ENCODE results near the gene PRSS53.
A peak's percentile ranks its signal among the peaks of the same experiment; 100 is the strongest.

PRSS53 gene

GRCh38 chr16:31063843-31064611, 24.7 kb downstream of the PRSS53 start:
- no peak overlapping the region for H3K9ac ChIP-seq
- H3K27ac ChIP-seq: peak overlapping the region; percentile 11
- H3K4me3 ChIP-seq (ENCODE audit: low read depth, low read length): no peak overlapping the region

GRCh38 chr16:31063495-31063842, 25.3 kb downstream of the PRSS53 start:
- H3K27me3 ChIP-seq (ENCODE audit: control insufficient read depth, insufficient read depth, low read length): no peaks in the 10 kb centered on the region
- no peaks in the 10 kb centered on the region for H3K36me3 ChIP-seq (ENCODE audit: control insufficient read depth, insufficient read depth, low read length)
- H3K4me1 ChIP-seq: no peaks in the 10 kb centered on the region
- H2AFZ ChIP-seq: no peak overlapping the region
- no peak for TF ChIP-seq CTCF (IDR thresholded peaks at IDR 0.05)
- no peaks in the 10 kb centered on the region for H3K9me3 ChIP-seq (ENCODE audit: control insufficient read depth, low read length)
- no peak overlapping the region for H3K4me3 ChIP-seq (ENCODE audit: low read depth, low read length)
- H3K79me2 ChIP-seq: no peaks in the 10 kb centered on the region
- no peak overlapping the region for H3K9ac ChIP-seq
- H3K27ac ChIP-seq: no peak overlapping the region
- H3K4me2 ChIP-seq (ENCODE audit: low read length): no peak overlapping the region

More at GRCh38 chr16:31063843-31064611, 24.7 kb downstream of the PRSS53 start:
- H3K79me2 ChIP-seq: no peaks in the 10 kb centered on the region
- no peaks in the 10 kb centered on the region for H3K4me1 ChIP-seq
- H3K9me3 ChIP-seq (ENCODE audit: control insufficient read depth, low read length): no peaks in the 10 kb centered on the region
- TF ChIP-seq CTCF (IDR thresholded peaks at IDR 0.05): no peak
- no peaks in the 10 kb centered on the region for H3K36me3 ChIP-seq (ENCODE audit: control insufficient read depth, insufficient read depth, low read length)
- no peak overlapping the region for H2AFZ ChIP-seq
- H3K27me3 ChIP-seq (ENCODE audit: control insufficient read depth, insufficient read depth, low read length): no peaks in the 10 kb centered on the region
- H3K4me2 ChIP-seq (ENCODE audit: low read length): no peak overlapping the region

DNA sequence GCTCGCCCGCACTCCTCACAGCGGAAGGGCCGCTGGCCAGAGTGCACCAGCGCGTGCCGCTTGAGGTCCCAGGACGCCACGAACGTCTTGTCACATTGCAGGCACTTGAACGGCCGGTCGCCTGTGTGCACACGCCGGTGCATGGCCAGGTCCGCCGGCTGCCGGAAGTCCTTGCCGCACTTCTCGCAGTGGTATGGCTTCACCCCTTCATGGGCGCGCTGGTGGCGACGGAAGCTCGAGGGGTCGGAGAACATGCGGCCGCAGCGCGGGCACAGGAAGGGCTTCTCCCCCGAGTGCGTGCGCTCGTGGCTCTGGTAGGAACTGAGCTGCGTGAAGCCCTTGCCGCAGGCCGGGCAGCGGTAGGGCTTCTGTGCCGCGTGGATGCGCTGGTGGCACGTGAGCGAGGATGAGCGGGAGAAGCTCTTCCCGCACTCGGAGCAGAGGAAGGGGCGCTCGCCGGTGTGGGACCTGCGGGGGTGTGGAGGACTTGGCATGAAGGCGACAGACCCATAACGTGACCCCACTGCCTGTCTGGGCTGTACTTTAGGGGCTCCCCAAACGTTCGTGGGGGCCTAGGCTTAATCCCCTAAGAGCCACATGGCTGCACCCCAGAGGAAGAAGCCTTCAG, 26.8 kb downstream of the PRSS53 start:
- Histone ChIP-seq H3K4me2 (ENCODE audit: low read length) (no peak overlapping the region), H3K4me3 (ENCODE audit: low read depth, low read length) (no peak overlapping the region), H3K36me3 (ENCODE audit: control insufficient read depth, insufficient read depth, low read length) (no peaks in the 10 kb centered on the region), H2AFZ (no peak overlapping the region), H3K27ac (no peak overlapping the region), H3K27me3 (ENCODE audit: control insufficient read depth, insufficient read depth, low read length) (no peaks in the 10 kb centered on the region), H3K4me1 (no peaks in the 10 kb centered on the region), H3K9ac (no peak overlapping the region), H3K9me3 (ENCODE audit: control insufficient read depth, low read length) (no peaks in the 10 kb centered on the region), H3K79me2 (no peaks in the 10 kb centered on the region)
- no peak for TF ChIP-seq CTCF (IDR thresholded peaks at IDR 0.05)

DNA sequence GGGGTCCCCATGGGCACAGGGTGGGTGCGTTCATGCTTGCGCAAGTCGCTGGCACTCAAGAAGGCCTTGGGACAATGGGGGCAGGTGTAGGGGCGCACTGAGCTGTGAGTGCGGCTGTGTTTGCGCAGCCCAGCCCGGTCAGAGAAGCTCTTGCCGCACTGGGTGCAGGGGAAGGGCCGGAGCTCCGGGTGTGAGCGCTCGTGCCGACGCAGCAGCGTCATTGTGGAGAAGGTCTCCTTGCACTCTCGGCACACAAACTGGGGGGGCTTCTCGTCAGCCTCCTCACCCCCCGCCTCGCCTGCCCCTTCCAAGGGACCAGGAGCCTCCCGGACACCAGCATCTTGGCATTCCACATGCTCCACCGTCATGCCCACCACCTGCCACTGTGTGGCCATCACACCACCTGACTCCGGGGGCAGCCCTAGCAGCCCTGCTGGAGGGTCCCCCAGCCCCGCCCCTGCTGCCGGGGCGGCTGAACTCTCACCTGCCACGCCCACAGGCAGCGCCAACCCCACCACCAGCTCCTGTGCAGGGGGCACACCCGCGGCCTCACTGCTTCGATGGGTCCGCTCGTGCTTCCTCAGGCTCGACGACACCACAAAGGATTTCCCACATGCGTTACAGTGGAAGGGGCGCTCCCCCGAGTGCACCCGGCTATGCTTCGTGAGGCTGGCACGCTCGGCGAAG, 27.5 kb downstream of the PRSS53 start:
- Histone ChIP-seq H3K4me1 (no peaks in the 10 kb centered on the region), H3K4me3 (ENCODE audit: low read depth, low read length) (no peak overlapping the region), H3K27ac (no peak overlapping the region), H3K79me2 (no peaks in the 10 kb centered on the region), H3K36me3 (ENCODE audit: control insufficient read depth, insufficient read depth, low read length) (no peaks in the 10 kb centered on the region), H3K4me2 (ENCODE audit: low read length) (no peak overlapping the region), H3K9me3 (ENCODE audit: control insufficient read depth, low read length) (no peaks in the 10 kb centered on the region), H3K27me3 (ENCODE audit: control insufficient read depth, insufficient read depth, low read length) (no peaks in the 10 kb centered on the region), H2AFZ (no peak overlapping the region), H3K9ac (no peak overlapping the region)
- no peak for TF ChIP-seq CTCF (IDR thresholded peaks at IDR 0.05)

Data from parathyroid adenoma (tissue), 2 donors.